ENCODE results near the gene RPS6KA3.

DNA sequence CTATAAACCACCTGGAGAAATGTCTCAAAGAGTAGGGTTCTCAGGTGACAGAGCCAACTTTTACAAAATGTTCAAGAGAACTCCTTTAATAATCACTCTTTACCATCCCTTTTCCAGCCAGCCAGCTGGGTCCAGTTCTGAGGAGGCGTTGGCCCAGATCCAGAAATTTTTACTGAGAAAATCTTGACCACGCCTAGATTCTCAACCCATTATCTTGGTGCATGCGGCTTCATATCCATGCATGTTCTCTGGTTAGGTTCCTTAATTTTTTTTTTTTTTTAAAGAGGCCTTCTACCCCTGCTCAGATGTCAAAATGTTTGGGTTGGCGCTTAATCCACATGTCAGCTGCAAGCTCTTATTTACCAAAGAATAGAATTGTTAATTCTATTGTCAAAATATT lies 138.0 kb downstream of the RPS6KA3 start:
- TF ChIP-seq, protein P1, sequence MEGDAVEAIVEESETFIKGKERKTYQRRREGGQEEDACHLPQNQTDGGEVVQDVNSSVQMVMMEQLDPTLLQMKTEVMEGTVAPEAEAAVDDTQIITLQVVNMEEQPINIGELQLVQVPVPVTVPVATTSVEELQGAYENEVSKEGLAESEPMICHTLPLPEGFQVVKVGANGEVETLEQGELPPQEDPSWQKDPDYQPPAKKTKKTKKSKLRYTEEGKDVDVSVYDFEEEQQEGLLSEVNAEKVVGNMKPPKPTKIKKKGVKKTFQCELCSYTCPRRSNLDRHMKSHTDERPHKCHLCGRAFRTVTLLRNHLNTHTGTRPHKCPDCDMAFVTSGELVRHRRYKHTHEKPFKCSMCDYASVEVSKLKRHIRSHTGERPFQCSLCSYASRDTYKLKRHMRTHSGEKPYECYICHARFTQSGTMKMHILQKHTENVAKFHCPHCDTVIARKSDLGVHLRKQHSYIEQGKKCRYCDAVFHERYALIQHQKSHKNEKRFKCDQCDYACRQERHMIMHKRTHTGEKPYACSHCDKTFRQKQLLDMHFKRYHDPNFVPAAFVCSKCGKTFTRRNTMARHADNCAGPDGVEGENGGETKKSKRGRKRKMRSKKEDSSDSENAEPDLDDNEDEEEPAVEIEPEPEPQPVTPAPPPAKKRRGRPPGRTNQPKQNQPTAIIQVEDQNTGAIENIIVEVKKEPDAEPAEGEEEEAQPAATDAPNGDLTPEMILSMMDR (IDR thresholded peaks at IDR 0.05 in 8 of 11, conservative IDR thresholded peaks at IDR 0.05 in 3 of 11), result no peak
- no peak for TF ChIP-seq POLR2A (IDR thresholded peaks at IDR 0.05)

Data from spleen (tissue), 7 donors.